WTC11 (cell line): ENCODE measurements around the gene NOXO1. TPM values are rescaled to one million over a fixed set of nuclear protein-coding genes. Genes with fewer than 3 reads are reported as not detected.
A peak's percentile ranks its signal among the peaks of the same experiment; 100 is the strongest.

ENCODE experiments used
- ATF1 ChIP-seq: sonication (generic); formaldehyde crosslinking; IDR thresholded peaks from 2 replicates; pipeline ENCODE4 v1.8.1; 2023; ENCODE audit warnings: mild to moderate bottlenecking, moderate library complexity, missing genetic modification reagents
- CREM ChIP-seq: sonication (generic); formaldehyde crosslinking; IDR thresholded peaks from 2 replicates; pipeline ENCODE4 v1.8.1; 2022; ENCODE audit warnings: mild to moderate bottlenecking, missing genetic modification reagents, moderate library complexity
- ELF4 ChIP-seq: sonication (generic); formaldehyde crosslinking; IDR thresholded peaks from 2 replicates; pipeline ENCODE4 v1.8.1; 2022; ENCODE audit warnings: low read depth, mild to moderate bottlenecking, moderate library complexity, missing genetic modification reagents
- EMX1 ChIP-seq: fragments of 250-450 bp; sonication (Bioruptor Pico); IDR thresholded peaks from 2 replicates; pipeline ENCODE4 v1.8.0; 2021; ENCODE audit warnings: mild to moderate bottlenecking
- FOXP1 ChIP-seq: sonication (generic); formaldehyde crosslinking; IDR thresholded peaks from 2 replicates; pipeline ENCODE4 v1.8.0; 2022; ENCODE audit warnings: missing genetic modification reagents, mild to moderate bottlenecking, moderate library complexity, borderline replicate concordance
- HMGA2 ChIP-seq: fragments of 250-450 bp; sonication (Bioruptor Pico); IDR thresholded peaks from 2 replicates; pipeline ENCODE4 v1.4.0; 2021; ENCODE audit warnings: mild to moderate bottlenecking, moderate library complexity
- NFE2L1 ChIP-seq: sonication (generic); formaldehyde crosslinking; IDR thresholded peaks from 2 replicates; pipeline ENCODE4 v1.8.1; 2023; ENCODE audit warnings: missing genetic modification reagents
- NFYB ChIP-seq: sonication (generic); formaldehyde crosslinking; conservative IDR thresholded peaks from 2 replicates; pipeline ENCODE4 v1.8.0; 2022; ENCODE audit warnings: low read depth, missing genetic modification reagents
- NR1H2 ChIP-seq: sonication (generic); formaldehyde crosslinking; IDR thresholded peaks from 2 replicates; pipeline ENCODE4 v1.9.0; 2021; ENCODE audit warnings: mild to moderate bottlenecking, moderate library complexity, missing genetic modification reagents
- NR2C2 ChIP-seq: sonication (generic); formaldehyde crosslinking; IDR thresholded peaks from 2 replicates; pipeline ENCODE4 v1.8.0; 2022; ENCODE audit warnings: mild to moderate bottlenecking, missing genetic modification reagents
- SMAD3 ChIP-seq: sonication (generic); formaldehyde crosslinking; IDR thresholded peaks from 2 replicates; pipeline ENCODE4 v1.8.0; 2022; ENCODE audit warnings: missing genetic modification reagents, mild to moderate bottlenecking, borderline replicate concordance
- SMAD4 ChIP-seq: sonication (generic); formaldehyde crosslinking; IDR thresholded peaks from 2 replicates; pipeline ENCODE4 v1.8.0; 2022; ENCODE audit warnings: mild to moderate bottlenecking, missing genetic modification reagents
- TP53 ChIP-seq: sonication (generic); formaldehyde crosslinking; IDR thresholded peaks from 2 replicates; pipeline ENCODE4 v1.8.1; 2023; ENCODE audit warnings: mild to moderate bottlenecking, missing genetic modification reagents
- ZNF138 ChIP-seq: sonication (generic); formaldehyde crosslinking; conservative IDR thresholded peaks from 2 replicates; pipeline ENCODE4 v1.8.1; 2022; ENCODE audit warnings: mild to moderate bottlenecking, moderate library complexity, missing genetic modification reagents
- ZNF232 ChIP-seq: sonication (generic); formaldehyde crosslinking; IDR thresholded peaks from 2 replicates; pipeline ENCODE4 v1.8.0; 2022; ENCODE audit warnings: mild to moderate bottlenecking, missing genetic modification reagents
- total RNA-seq: library from RNA; stranded (reverse); gene quantifications from 3 replicates; pipeline ENCODE4 v1.2.3, GENCODE V29; 2021
- TF ChIP-seq, protein P1 (sequence below): sonication (generic); formaldehyde crosslinking; IDR thresholded peaks from 2 replicates; pipeline ENCODE4 v1.8.1; 2023; ENCODE audit warnings: mild to moderate bottlenecking, missing genetic modification reagents, moderate library complexity
- TF ChIP-seq, protein P2 (sequence below): sonication (generic); formaldehyde crosslinking; IDR thresholded peaks from 2 replicates; pipeline ENCODE4 v1.8.1; 2022; ENCODE audit warnings: mild to moderate bottlenecking, moderate library complexity, missing genetic modification reagents
- TF ChIP-seq, protein P3 (sequence below): sonication (generic); formaldehyde crosslinking; IDR thresholded peaks from 2 replicates; pipeline ENCODE4 v1.8.0; 2023; ENCODE audit warnings: mild to moderate bottlenecking, missing genetic modification reagents
- TF ChIP-seq, protein P4 (sequence below): sonication (generic); formaldehyde crosslinking; IDR thresholded peaks from 2 replicates; pipeline ENCODE4 v1.8.0; 2023; ENCODE audit warnings: missing genetic modification reagents, mild to moderate bottlenecking, borderline replicate concordance
- TF ChIP-seq, protein P5 (sequence below): fragments of 250-450 bp; sonication (Bioruptor Pico); IDR thresholded peaks from 2 replicates; pipeline ENCODE4 v1.9.0; 2021; ENCODE audit warnings: mild to moderate bottlenecking, borderline replicate concordance
- TF ChIP-seq, protein P6 (sequence below): sonication (generic); formaldehyde crosslinking; IDR thresholded peaks from 2 replicates; pipeline ENCODE4 v1.8.1; 2022; ENCODE audit warnings: low read depth, missing genetic modification reagents, borderline replicate concordance
- TF ChIP-seq, protein P7 (sequence below): sonication (generic); formaldehyde crosslinking; IDR thresholded peaks from 2 replicates; pipeline ENCODE4 v1.8.0; 2023; ENCODE audit warnings: missing genetic modification reagents

Gene NOXO1
- total RNA-seq, 1 experiment from 2014 or later: 5.7 TPM

DNA sequence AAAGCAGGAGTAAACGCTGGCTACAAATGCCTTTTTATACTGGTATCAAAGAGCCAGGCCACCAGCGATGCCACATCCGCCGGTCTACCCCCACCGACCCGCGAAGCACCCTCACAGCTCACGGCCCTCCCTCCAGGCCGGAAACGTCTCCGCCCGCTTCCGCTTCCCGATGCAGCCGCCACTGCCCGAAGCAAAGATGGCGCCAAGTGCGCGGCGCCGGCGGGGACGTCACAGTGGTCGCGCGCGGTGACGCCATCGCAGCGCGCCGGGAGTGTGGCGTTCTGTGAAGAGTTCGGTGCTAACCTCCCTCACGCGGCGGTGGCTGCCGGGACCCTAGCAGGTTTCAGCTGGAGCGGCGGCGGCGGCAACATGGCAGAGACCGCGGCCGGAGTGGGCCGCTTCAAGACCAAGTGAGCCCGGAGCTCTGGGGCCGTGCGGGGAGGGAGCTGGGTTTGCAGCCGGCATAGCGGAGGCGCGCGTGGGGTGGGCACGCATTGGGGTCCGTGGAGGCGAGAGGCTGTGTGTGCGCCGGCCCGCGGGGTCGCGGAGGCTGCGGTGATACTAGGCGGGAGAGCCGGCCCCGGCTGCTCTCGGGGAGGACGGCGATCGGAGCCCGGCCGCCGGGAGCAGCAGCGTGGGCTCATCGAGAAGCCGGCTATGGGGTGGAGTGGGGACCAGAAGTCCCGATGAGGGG lies 9.3 kb downstream of the NOXO1 start, which contains the start of gene TBL3 (continued):
- TF ChIP-seq ELF4 (CRISPR knock-in tag) (no peak), ZNF138 (CRISPR knock-in tag) (no peak), TP53 (CRISPR knock-in tag) (peak; percentile 90), EMX1 (CRISPR knock-in tag) (no peak), NR2C2 (CRISPR knock-in tag) (0 out of 2 replicates have a peak, but pooled peaks have one; percentile 56), NFE2L1 (CRISPR knock-in tag) (peak; percentile 34; the same call in 1 of the 2 replicates), ATF1 (CRISPR knock-in tag) (peak; percentile 100; the same call in 1 of the 2 replicates), ZNF232 (CRISPR knock-in tag) (peak; percentile 90), HMGA2 (no peak), CREM (CRISPR knock-in tag) (peak; percentile 100), SMAD3 (peak; percentile 90), SMAD4 (CRISPR knock-in tag) (peak; percentile 75; the same call in 1 of the 2 replicates), NR1H2 (CRISPR knock-in tag) (no peak), FOXP1 (CRISPR knock-in tag) (peak; percentile 89), NFYB (peak; percentile 22; the same call in 1 of the 2 replicates)
- TF ChIP-seq, protein P1, sequence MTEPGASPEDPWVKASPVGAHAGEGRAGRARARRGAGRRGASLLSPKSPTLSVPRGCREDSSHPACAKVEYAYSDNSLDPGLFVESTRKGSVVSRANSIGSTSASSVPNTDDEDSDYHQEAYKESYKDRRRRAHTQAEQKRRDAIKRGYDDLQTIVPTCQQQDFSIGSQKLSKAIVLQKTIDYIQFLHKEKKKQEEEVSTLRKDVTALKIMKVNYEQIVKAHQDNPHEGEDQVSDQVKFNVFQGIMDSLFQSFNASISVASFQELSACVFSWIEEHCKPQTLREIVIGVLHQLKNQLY (CRISPR knock-in tag): no peak
- TF ChIP-seq, protein P2, sequence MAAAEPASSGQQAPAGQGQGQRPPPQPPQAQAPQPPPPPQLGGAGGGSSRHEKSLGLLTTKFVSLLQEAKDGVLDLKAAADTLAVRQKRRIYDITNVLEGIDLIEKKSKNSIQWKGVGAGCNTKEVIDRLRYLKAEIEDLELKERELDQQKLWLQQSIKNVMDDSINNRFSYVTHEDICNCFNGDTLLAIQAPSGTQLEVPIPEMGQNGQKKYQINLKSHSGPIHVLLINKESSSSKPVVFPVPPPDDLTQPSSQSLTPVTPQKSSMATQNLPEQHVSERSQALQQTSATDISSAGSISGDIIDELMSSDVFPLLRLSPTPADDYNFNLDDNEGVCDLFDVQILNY: peak; percentile 94
- TF ChIP-seq, protein P3, sequence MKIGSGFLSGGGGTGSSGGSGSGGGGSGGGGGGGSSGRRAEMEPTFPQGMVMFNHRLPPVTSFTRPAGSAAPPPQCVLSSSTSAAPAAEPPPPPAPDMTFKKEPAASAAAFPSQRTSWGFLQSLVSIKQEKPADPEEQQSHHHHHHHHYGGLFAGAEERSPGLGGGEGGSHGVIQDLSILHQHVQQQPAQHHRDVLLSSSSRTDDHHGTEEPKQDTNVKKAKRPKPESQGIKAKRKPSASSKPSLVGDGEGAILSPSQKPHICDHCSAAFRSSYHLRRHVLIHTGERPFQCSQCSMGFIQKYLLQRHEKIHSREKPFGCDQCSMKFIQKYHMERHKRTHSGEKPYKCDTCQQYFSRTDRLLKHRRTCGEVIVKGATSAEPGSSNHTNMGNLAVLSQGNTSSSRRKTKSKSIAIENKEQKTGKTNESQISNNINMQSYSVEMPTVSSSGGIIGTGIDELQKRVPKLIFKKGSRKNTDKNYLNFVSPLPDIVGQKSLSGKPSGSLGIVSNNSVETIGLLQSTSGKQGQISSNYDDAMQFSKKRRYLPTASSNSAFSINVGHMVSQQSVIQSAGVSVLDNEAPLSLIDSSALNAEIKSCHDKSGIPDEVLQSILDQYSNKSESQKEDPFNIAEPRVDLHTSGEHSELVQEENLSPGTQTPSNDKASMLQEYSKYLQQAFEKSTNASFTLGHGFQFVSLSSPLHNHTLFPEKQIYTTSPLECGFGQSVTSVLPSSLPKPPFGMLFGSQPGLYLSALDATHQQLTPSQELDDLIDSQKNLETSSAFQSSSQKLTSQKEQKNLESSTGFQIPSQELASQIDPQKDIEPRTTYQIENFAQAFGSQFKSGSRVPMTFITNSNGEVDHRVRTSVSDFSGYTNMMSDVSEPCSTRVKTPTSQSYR: peak; percentile 50; the same call in 1 of the 2 replicates
- TF ChIP-seq, protein P4, sequence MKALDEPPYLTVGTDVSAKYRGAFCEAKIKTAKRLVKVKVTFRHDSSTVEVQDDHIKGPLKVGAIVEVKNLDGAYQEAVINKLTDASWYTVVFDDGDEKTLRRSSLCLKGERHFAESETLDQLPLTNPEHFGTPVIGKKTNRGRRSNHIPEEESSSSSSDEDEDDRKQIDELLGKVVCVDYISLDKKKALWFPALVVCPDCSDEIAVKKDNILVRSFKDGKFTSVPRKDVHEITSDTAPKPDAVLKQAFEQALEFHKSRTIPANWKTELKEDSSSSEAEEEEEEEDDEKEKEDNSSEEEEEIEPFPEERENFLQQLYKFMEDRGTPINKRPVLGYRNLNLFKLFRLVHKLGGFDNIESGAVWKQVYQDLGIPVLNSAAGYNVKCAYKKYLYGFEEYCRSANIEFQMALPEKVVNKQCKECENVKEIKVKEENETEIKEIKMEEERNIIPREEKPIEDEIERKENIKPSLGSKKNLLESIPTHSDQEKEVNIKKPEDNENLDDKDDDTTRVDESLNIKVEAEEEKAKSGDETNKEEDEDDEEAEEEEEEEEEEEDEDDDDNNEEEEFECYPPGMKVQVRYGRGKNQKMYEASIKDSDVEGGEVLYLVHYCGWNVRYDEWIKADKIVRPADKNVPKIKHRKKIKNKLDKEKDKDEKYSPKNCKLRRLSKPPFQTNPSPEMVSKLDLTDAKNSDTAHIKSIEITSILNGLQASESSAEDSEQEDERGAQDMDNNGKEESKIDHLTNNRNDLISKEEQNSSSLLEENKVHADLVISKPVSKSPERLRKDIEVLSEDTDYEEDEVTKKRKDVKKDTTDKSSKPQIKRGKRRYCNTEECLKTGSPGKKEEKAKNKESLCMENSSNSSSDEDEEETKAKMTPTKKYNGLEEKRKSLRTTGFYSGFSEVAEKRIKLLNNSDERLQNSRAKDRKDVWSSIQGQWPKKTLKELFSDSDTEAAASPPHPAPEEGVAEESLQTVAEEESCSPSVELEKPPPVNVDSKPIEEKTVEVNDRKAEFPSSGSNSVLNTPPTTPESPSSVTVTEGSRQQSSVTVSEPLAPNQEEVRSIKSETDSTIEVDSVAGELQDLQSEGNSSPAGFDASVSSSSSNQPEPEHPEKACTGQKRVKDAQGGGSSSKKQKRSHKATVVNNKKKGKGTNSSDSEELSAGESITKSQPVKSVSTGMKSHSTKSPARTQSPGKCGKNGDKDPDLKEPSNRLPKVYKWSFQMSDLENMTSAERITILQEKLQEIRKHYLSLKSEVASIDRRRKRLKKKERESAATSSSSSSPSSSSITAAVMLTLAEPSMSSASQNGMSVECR (CRISPR knock-in tag): peak; percentile 96
- TF ChIP-seq, protein P5, sequence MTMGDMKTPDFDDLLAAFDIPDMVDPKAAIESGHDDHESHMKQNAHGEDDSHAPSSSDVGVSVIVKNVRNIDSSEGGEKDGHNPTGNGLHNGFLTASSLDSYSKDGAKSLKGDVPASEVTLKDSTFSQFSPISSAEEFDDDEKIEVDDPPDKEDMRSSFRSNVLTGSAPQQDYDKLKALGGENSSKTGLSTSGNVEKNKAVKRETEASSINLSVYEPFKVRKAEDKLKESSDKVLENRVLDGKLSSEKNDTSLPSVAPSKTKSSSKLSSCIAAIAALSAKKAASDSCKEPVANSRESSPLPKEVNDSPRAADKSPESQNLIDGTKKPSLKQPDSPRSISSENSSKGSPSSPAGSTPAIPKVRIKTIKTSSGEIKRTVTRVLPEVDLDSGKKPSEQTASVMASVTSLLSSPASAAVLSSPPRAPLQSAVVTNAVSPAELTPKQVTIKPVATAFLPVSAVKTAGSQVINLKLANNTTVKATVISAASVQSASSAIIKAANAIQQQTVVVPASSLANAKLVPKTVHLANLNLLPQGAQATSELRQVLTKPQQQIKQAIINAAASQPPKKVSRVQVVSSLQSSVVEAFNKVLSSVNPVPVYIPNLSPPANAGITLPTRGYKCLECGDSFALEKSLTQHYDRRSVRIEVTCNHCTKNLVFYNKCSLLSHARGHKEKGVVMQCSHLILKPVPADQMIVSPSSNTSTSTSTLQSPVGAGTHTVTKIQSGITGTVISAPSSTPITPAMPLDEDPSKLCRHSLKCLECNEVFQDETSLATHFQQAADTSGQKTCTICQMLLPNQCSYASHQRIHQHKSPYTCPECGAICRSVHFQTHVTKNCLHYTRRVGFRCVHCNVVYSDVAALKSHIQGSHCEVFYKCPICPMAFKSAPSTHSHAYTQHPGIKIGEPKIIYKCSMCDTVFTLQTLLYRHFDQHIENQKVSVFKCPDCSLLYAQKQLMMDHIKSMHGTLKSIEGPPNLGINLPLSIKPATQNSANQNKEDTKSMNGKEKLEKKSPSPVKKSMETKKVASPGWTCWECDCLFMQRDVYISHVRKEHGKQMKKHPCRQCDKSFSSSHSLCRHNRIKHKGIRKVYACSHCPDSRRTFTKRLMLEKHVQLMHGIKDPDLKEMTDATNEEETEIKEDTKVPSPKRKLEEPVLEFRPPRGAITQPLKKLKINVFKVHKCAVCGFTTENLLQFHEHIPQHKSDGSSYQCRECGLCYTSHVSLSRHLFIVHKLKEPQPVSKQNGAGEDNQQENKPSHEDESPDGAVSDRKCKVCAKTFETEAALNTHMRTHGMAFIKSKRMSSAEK (CRISPR knock-in tag): no peak
- TF ChIP-seq, protein P6, sequence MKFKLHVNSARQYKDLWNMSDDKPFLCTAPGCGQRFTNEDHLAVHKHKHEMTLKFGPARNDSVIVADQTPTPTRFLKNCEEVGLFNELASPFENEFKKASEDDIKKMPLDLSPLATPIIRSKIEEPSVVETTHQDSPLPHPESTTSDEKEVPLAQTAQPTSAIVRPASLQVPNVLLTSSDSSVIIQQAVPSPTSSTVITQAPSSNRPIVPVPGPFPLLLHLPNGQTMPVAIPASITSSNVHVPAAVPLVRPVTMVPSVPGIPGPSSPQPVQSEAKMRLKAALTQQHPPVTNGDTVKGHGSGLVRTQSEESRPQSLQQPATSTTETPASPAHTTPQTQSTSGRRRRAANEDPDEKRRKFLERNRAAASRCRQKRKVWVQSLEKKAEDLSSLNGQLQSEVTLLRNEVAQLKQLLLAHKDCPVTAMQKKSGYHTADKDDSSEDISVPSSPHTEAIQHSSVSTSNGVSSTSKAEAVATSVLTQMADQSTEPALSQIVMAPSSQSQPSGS (CRISPR knock-in tag): 0 out of 2 replicates have a peak, but pooled peaks have one; percentile 12
- TF ChIP-seq, protein P7, sequence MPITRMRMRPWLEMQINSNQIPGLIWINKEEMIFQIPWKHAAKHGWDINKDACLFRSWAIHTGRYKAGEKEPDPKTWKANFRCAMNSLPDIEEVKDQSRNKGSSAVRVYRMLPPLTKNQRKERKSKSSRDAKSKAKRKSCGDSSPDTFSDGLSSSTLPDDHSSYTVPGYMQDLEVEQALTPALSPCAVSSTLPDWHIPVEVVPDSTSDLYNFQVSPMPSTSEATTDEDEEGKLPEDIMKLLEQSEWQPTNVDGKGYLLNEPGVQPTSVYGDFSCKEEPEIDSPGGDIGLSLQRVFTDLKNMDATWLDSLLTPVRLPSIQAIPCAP (CRISPR knock-in tag): 0 out of 2 replicates have a peak, but pooled peaks have one; percentile 36
